ENCODE measurements around the gene SPDYE16.
"Not testable (repeated sequence)": the region's sequence is repeated elsewhere in the genome, so short reads cannot be mapped to it uniquely, and the experiment has no call there.

- not testable (repeated sequence) for TF ChIP-seq POLR2A, CTCF (IDR thresholded peaks at IDR 0.05)
These were observed 45.0 kb downstream of the SPDYE16 start for GRCh38 chr7:76497918-76498582.

All from right lobe of liver (tissue), 4 donors.